HAP-1 (cell line): ENCODE measurements around the gene RAB10.
"Not testable (repeated sequence)": the region's sequence is repeated elsewhere in the genome, so short reads cannot be mapped to it uniquely, and the experiment has no call there.

Experiments
- DNase-seq, 2 experiments: peaks; one replicate each; pipeline ENCODE4 v3.0.0-alpha.2; 2016 to 2020; ENCODE audit warnings: low spot score in 2 of 2
- H3K27me3 ChIP-seq: fragments of 250-450 bp; sonication (Bioruptor Pico); 2 replicates; pipeline ENCODE4 v1.5.1; 2020; ENCODE audit warnings: low read depth, mild to moderate bottlenecking, moderate library complexity
- H3K36me3 ChIP-seq: fragments of 250-450 bp; sonication (Bioruptor Pico); replicated peaks from 2 replicates; pipeline ENCODE4 v1.5.1; 2020; ENCODE audit warnings: mild to moderate bottlenecking
- H3K4me1 ChIP-seq: fragments of 250-450 bp; sonication (Bioruptor Pico); 2 replicates; pipeline ENCODE4 v1.5.1; 2020; ENCODE audit warnings: mild to moderate bottlenecking
- H3K4me3 ChIP-seq: fragments of 250-450 bp; sonication (Bioruptor Pico); 2 replicates; pipeline ENCODE4 v1.5.1; 2020; ENCODE audit warnings: mild to moderate bottlenecking, moderate library complexity
- H3K9me3 ChIP-seq: fragments of 250-450 bp; sonication (Bioruptor Pico); 2 replicates; pipeline ENCODE4 v1.5.1; 2020; ENCODE audit warnings: mild to moderate bottlenecking, moderate library complexity
- in situ Hi-C: fragments of 300-500 bp; cut with MboI; formaldehyde crosslinking; loops from 3 replicates; pipeline ENCODE4 v1.14.3; 2020; ENCODE audit warnings: low sequenced_read_pairs, inconsistent platforms, mixed read lengths

The RAB10 gene

GRCh38 chr2:26076001-26076587, 42.2 kb downstream of the RAB10 start:
- DNase-seq, result no peak
- in situ Hi-C loops, result no loop called here
- Histone ChIP-seq H3K4me3 (no peak overlapping the region), H3K4me1 (no peaks in the 10 kb centered on the region), H3K27me3 (no peaks in the 10 kb centered on the region), H3K9me3 (peaks cover 7% of the 10 kb centered on the region; the same call in 1 of the 2 replicates), H3K36me3 (0 out of 2 replicates have a peak, but pooled peaks cover 3% of the 10 kb centered on the region)

GRCh38 chr2:26077291-26077690, 43.4 kb downstream of the RAB10 start:
- Histone ChIP-seq H3K9me3 (peaks cover 7% of the 10 kb centered on the region; the same call in 1 of the 2 replicates), H3K4me1 (no peaks in the 10 kb centered on the region), H3K36me3 (0 out of 2 replicates have a peak, but pooled peaks cover 3% of the 10 kb centered on the region), H3K4me3 (no peak overlapping the region), H3K27me3 (no peaks in the 10 kb centered on the region)
- no peak for DNase-seq
- in situ Hi-C loops, result no loop called here

GRCh38 chr2:26078939-26079338, 45.1 kb downstream of the RAB10 start:
- Histone ChIP-seq H3K36me3 (0 out of 2 replicates have a peak, but pooled peaks cover 4% of the 10 kb centered on the region), H3K4me1 (no peaks in the 10 kb centered on the region), H3K9me3 (peaks cover 9% of the 10 kb centered on the region; the same call in 1 of the 2 replicates), H3K27me3 (no peaks in the 10 kb centered on the region), H3K4me3 (no peak overlapping the region)
- in situ Hi-C loops, result no loop called here
- DNase-seq, result no peak

- Histone ChIP-seq H3K4me3 (no peak overlapping the region), H3K4me1 (no peaks in the 10 kb centered on the region), H3K36me3 (0 out of 2 replicates have a peak, but pooled peaks cover 7% of the 10 kb centered on the region), H3K27me3 (no peaks in the 10 kb centered on the region), H3K9me3 (peaks cover 9% of the 10 kb centered on the region; the same call in 1 of the 2 replicates)
- in situ Hi-C loops, result no loop called here
- DNase-seq, result no peak
Observed at GRCh38 chr2:26080356-26080755, 46.5 kb downstream of the RAB10 start.

- H3K4me1 ChIP-seq, DNase-seq, H3K4me3 ChIP-seq, H3K27me3 ChIP-seq, H3K36me3 ChIP-seq, in situ Hi-C loops, H3K9me3 ChIP-seq: not testable (repeated sequence)
Observed at GRCh38 chr2:26080925-26081324, 47.0 kb downstream of the RAB10 start.

GRCh38 chr2:26081556-26081955, 47.7 kb downstream of the RAB10 start:
- in situ Hi-C loops, result no loop called here
- peaks cover 5% of the 10 kb centered on the region for H3K4me1 ChIP-seq
- H3K9me3 ChIP-seq, result peaks cover 9% of the 10 kb centered on the region; the same call in 1 of the 2 replicates

DNA sequence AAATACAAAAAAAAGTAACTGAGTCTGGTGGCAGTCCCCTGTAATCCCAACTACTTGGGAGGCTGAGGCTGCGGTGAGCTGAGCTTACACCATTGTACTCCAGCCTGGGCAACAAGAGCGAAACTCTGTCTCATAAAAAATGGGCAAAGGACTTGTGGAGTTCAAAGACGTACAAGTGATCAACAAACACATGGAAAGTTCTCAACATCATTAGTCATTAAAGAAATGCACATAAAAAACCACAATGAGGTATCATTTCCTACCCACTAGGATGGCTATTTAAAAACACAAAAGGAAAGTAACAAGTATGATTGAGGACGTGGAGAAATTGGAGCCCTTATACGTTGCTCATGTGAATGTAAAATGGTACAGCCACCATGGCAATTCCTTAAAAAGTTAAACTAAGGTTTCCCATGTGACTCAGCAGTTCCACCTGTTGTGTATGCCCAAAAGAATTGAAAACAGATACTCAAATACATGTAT, 52.3 kb downstream of the RAB10 start:
- Histone ChIP-seq H3K27me3 (no peaks in the 10 kb centered on the region), H3K4me3 (no peak overlapping the region), H3K9me3 (peaks cover 2% of the 10 kb centered on the region; the same call in 1 of the 2 replicates), H3K36me3 (0 out of 2 replicates have a peak, but pooled peaks cover 3% of the 10 kb centered on the region), H3K4me1 (peaks cover 27% of the 10 kb centered on the region)
- in situ Hi-C loops, result no loop called here
- peak in 1 of 2 experiments; percentile 30 for DNase-seq

More at GRCh38 chr2:26081556-26081955, 47.7 kb downstream of the RAB10 start:
- DNase-seq, result no peak
- H3K4me3 ChIP-seq, result no peak overlapping the region
- no peaks in the 10 kb centered on the region for H3K27me3 ChIP-seq
- H3K36me3 ChIP-seq, result 0 out of 2 replicates have a peak, but pooled peaks cover 7% of the 10 kb centered on the region

DNA sequence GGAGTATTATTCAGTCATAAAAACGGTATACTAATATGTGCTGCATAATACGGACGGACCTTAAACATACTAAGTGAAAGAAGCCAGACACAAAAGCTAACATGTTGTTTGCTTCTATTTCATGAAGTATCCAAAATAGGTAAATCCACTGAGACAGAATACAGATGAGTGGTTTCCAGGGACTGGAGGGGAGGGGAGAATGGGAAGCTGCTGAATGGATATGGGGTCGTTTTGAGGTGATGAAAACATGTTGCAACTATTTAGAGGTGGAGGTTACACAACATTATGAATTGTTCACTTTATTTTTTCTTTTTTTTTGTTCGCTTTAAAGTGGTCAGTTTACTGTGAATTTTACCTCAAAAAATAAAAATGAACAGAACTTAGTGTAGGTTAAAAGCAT, 52.9 kb downstream of the RAB10 start:
- in situ Hi-C loops, result no loop called here
- no peak for DNase-seq
- Histone ChIP-seq H3K9me3 (peaks cover 2% of the 10 kb centered on the region; the same call in 1 of the 2 replicates), H3K4me1 (peaks cover 27% of the 10 kb centered on the region), H3K27me3 (no peaks in the 10 kb centered on the region), H3K4me3 (no peak overlapping the region), H3K36me3 (0 out of 2 replicates have a peak, but pooled peaks cover 3% of the 10 kb centered on the region)

- H3K36me3 ChIP-seq, result peaks cover 3% of the 10 kb centered on the region; the same call in 1 of the 2 replicates
- peak; percentile 35 to 48 for DNase-seq
- in situ Hi-C loops, result no loop called here
- H3K4me3 ChIP-seq, result no peak overlapping the region
- no peaks in the 10 kb centered on the region for H3K9me3 ChIP-seq
- H3K27me3 ChIP-seq, result no peaks in the 10 kb centered on the region
- H3K4me1 ChIP-seq, result peaks cover 27% of the 10 kb centered on the region
Observed at GRCh38 chr2:26088038-26088643, 54.3 kb downstream of the RAB10 start.

DNA sequence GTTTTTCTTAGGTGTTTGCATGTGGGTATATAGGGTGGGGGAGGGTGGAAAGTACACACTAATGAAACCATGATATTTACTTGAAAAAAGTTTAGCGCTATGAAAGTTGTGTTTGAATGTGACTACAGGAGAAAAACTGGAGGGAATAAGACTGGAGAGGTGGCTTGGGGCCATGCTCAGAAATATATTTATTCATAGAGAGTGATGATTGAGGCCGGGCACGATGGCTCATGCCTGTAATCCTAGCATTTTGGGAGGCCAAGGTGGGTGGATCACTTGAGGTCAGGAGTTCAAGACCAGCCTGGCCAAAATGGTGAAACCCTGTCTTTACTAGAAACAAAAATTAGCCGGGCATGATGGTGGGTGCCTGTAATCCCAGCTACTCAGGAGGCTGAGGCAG, 55.0 kb downstream of the RAB10 start:
- H3K36me3 ChIP-seq, in situ Hi-C loops, DNase-seq, H3K4me3 ChIP-seq, H3K9me3 ChIP-seq, H3K27me3 ChIP-seq: not testable (repeated sequence)
- H3K4me1 ChIP-seq, result peaks cover 27% of the 10 kb centered on the region

- H3K27me3 ChIP-seq, result no peaks in the 10 kb centered on the region
- no peak overlapping the region for H3K4me3 ChIP-seq
- peaks cover 27% of the 10 kb centered on the region for H3K4me1 ChIP-seq
- no peaks in the 10 kb centered on the region for H3K9me3 ChIP-seq
- in situ Hi-C loops, result no loop called here
- H3K36me3 ChIP-seq, result peaks cover 4% of the 10 kb centered on the region; the same call in 1 of the 2 replicates
- DNase-seq, result no peak
Observed at GRCh38 chr2:26089337-26089736, 55.5 kb downstream of the RAB10 start.

DNA sequence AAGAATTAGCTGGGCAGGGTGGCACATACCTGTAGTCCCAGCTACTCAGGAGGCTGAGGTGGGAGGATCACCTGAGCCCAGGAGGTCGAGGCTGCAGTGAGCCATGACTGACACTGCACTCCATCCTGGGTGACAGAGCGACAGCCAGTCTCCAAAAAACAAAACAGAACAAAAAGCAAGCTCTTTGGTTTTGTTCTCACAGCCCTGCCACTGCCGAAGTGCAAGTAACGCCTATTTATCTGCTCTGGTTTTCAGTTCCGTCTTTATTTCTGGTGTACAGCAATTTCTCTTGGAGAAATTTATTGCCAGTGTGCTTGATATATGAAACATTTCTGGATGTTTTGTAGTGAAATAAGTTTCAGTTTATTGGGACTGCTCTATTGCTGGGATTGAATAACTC, 61.9 kb downstream of the RAB10 start:
- Histone ChIP-seq H3K27me3 (no peaks in the 10 kb centered on the region), H3K4me1 (peaks cover 15% of the 10 kb centered on the region), H3K9me3 (no peaks in the 10 kb centered on the region), H3K4me3 (no peak overlapping the region), H3K36me3 (peaks cover 12% of the 10 kb centered on the region)
- in situ Hi-C loops, result no loop called here
- DNase-seq, result no peak

DNA sequence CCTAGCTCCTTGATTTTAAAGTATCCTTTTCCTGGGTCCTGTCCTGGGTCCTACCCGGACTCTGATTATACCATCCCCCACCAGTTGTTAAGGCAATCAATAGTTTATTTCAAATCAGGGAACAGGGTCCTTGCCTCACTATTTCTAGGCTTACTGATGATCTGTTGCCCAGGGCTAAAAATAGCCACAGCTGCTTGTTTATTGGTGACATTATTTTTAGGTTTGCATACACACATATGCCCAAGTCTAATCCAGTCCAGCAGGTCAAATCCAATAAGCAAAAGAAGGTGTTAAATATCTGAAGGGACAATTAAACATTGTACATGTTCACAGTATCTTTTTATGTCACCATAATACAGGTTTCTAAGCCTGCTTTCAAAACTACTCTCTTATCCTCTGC, 66.0 kb downstream of the RAB10 start:
- DNase-seq, result no peak

GRCh38 chr2:26100384-26100783, 66.5 kb downstream of the RAB10 start:
- no peaks in the 10 kb centered on the region for H3K9me3 ChIP-seq
- peaks cover 14% of the 10 kb centered on the region for H3K36me3 ChIP-seq
- no peaks in the 10 kb centered on the region for H3K27me3 ChIP-seq
- peaks cover 15% of the 10 kb centered on the region for H3K4me1 ChIP-seq
- DNase-seq, result no peak
- in situ Hi-C loops, result no loop called here
- H3K4me3 ChIP-seq, result no peak overlapping the region

More for the DNA sequence above, 66.0 kb downstream of the RAB10 start:
- in situ Hi-C loops, result no loop called here
- no peaks in the 10 kb centered on the region for H3K27me3 ChIP-seq
- H3K4me1 ChIP-seq, result peaks cover 15% of the 10 kb centered on the region
- peaks cover 14% of the 10 kb centered on the region for H3K36me3 ChIP-seq
- no peaks in the 10 kb centered on the region for H3K9me3 ChIP-seq
- no peak overlapping the region for H3K4me3 ChIP-seq
